ENCODE measurements around the gene GRIK4.
"Not testable (repeated sequence)": the region's sequence is repeated elsewhere in the genome, so short reads cannot be mapped to it uniquely, and the experiment has no call there.

The GRIK4 gene

DNA sequence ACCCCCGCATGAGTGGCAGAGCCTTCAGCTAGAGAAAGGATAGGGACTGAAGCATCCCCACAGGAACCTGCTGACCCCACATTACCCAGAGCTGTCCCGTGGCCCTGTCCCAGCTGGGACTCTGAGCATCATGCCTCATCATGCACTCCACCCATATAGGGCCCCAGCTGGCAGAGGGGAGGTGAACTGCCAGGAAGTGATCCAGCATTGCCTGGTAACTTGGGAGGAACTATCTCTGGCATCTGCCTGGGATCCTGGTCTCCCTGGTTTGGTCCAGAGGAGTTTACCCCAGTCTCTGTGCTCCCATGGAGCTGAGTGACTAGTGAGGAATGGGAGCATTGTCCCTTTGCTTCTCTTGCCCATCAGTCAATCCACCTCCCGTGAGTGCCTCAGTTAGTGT lies 228.8 kb downstream of the GRIK4 start:
- no peak for DNase-seq (ENCODE audit: low read depth in 2 of 2)

DNA sequence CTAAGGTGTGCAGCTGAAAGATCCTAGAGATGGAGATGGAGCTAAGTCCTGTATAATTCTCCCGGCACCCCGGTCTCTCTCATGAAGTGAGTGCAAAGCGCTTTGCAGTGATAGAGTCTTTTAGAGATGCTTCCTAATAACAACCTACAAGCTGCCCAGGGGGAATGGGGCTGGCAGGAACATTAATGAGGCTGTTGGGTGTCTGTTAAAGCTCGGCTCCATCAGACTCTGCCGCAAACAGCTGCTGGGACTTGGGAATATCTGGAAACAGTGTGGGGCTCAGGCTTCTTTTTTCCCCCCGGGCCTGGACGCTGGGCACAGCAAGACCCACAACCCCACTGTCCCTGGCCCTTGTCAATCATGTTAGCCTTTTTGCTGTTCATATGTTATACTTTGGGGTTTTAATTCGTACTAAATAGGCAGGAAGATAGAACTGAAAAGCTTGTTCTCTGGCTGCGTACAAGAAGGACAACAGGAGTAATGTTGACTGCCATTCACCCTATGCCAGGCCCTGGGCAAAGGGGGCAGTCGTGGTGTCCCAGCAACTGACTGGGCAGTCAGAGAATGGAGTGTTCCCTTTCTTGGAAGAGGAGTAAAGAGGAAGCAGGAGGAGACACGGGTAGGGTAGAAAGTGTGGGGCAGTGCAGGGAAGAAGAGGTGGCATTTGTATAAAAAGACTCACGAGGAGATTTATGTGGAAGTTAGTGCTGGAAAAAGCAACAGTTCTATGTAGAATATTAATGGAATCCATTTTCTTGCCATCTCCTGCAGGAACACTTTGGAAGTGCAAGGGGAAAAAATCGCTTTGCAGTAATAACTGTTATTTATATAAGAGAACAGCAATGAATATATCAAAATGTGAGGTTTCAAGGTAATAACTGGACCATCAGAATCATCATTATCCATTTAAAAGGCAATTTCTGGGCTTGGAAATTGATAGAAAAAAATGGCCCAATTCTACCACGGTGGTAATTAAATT lies 232.8 kb downstream of the GRIK4 start:
- no peak for DNase-seq (ENCODE audit: low read depth in 2 of 2)

DNA sequence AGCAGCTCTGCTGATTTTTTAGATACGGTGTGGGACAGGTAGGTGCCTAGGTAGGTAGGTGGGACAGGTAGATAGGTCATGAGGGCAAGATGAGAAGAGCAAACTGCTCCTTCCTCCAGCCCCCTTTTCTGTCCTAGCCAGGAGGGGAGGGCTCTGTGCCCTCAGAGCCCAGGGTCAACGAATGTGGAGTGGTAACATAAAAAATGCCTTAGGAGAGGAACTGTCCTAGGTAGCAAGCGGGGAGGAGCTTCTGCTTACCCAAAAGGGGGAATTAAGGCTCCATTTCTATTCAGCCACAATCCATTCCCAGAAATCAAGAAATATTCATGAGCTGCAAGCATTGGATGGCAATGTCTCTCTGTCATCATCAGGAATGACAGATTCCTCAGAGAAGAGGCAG lies 234.8 kb downstream of the GRIK4 start:
- no peak for DNase-seq (ENCODE audit: low read depth in 2 of 2)

DNA sequence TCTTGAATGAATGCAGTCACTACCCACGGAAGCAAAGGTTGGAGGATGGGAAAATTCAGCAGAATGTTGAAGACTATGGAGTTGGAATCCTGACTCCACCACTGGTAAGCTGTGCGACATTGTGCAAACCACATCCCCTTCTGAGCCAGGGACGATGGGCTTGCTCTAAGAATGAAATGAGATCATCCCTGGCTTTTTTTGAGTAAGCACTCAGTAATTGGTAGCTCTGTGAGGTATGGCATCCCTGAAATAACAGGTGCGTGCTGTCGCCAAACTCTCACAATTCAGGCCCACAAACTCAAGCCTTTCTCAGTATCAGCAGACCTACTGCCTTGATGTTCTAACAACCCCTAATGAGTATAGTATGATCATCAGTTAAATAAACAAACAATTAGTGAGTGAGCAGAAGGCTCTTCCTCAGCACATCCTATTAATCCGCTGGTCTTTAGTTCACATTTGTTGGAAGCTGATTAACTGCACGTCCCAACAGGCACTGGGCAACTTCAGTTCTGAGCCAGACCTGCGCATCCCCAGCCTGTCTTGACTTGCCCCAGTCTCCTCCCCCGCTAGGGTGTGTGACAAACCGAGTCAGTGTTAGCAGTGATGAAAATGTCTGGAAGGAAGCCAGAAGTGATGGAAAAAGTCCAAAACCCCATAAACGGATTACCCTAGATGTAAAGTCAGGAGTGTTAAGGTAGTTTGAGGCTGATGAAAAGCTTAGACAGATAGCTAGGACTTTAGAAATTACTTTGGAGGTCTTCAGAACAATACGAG lies 235.5 kb downstream of the GRIK4 start:
- DNase-seq (ENCODE audit: low read depth in 2 of 2): no peak

DNA sequence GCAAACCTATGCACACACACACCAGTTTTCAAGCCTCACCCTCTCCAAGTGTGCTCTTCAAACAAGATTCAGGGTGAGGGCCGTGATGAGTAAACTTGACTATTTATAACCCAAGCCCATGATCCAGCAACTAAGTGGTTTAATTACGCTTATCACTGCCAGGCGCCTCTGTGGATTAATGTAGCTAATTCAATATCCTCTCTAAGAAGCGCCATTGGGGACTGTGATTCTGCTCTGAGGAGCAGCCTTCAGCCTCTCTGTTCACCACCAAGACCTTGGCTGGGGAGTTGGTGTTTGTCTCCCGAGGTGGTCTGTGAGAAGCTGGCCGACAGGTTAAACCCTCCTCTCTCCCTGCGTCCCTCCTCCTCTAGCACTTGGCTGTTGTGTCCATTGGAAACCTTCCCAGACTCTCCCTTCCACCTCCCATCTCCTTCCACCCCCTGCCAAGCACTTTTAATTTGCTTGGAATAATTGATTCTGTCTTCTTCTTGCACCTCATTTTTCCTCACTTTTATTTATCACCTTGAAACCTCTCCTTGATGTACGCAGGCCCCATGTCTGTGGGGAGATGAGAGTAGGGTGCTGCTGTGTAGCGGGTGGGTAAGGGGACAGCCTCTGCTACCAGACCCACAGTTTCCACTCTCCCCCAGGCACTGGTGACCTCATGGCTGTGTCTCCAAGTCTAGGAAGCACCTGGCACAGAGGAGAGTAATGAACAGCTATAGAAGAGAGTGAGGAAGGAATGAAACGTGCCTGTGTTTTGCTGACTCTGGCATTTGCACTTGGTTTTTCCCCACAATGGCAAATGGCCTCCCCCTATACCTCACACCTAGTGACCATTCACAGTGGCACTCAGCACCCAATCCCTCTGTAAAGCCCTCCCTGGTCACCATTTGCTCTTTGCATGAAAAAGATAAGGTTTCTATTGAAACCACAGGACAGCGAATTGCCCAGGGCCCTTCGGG lies 236.6 kb downstream of the GRIK4 start:
- no peak for DNase-seq (ENCODE audit: low read depth in 2 of 2)

DNA sequence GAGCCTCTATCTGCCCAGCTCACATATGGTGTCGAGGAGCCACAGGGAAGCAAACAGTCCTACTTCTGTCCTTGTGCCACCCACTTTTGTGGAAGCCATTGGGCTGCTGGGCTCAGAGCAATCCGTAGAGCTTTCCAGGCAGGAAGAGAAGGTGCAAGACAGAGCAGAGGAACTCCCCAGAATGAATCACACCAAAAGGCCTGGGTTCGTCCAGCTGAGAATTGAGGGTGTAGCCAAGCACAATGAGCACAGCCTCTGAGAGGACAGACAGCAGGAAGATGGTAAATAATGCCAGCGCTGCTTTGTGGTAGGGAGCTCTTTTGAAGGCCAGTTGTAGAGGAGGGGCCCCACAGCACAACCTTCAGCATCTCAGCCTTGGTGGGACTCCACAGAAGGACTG lies 237.8 kb downstream of the GRIK4 start:
- no peak for DNase-seq (ENCODE audit: low read depth in 2 of 2)

DNA sequence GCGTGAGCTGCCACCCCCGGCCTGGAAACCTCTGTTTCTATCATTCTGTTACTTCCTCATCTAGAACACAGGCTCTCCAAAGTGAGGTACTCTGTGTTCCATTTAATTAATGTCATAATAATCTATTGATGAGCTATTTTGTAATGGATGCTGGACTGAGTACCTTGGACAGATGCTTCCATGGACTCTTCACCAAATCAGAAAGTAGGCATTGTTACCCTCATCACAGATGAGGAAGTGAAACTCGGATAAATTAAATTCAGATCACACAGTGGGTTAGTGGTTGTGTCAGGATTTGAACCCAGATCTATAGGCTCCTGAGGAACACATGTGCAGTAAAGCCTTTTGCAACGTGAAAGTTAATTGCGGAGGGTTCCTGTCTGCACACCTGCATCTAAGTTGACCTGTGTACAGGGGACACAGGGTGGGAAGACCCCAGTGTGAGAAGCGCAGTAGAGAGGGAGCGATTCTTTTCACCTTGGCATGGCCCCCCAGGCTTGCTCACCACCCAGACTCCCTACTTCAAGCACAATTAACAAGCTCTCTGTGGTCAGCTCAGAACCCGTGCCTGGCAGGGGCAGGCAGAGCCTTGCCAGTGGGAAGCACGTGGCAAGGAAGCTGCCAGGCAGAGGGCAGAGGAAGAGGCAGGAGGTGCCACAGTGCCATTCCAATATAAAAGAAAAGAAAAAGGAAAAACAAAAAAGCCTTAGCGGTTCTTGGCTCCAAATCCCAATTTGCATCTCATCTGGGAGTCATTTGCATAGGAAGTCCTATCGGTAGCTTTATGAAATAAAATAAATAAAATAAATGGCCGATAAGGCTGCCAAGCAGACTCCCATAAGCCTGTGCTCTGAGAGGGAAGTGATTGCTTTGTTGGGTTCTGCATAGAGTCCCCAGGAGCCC lies 239.3 kb downstream of the GRIK4 start:
- DNase-seq (ENCODE audit: low read depth in 2 of 2): no peak

DNA sequence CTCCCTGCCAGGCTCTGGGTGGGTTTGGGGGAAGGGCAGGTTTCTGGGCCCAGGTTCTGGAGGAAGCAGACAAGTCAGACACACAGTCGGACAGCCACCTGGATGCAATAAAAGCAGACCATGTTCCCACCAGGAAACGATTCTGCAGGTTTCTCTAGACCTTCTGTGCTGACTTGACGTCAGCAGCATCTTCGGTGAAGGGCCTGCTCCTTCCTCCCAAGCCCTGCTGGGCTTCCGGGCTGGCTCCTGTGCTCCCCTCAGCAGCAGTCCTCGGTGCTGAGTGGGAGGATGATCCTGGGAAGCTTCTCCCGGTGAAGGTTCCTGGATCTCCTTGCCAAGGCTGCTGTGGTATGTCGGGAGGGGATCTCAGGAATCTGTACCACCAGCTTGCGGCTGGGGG lies 240.0 kb downstream of the GRIK4 start:
- no peak for DNase-seq (ENCODE audit: low read depth in 2 of 2)

DNA sequence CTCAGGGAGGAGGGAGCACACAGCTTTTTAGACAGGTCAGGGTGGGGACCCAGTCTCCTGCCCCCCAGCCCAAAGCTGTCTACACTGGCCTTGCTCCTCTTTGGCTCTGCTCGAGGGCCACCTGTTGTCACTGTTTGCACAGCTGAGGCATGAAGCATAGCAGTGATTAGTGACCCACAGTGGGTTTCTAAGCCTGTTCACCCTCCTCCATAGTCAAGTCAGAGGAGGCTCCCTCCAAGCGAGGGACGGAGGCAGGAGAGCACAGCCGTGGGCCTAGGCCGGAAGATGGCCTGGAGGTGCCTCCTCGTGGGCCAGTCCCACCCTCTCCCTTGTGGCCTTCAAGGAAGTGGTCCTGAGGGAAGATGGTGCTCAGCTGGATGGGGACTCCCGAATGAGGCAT lies 241.1 kb downstream of the GRIK4 start:
- DNase-seq (ENCODE audit: low read depth in 2 of 2): no peak

DNA sequence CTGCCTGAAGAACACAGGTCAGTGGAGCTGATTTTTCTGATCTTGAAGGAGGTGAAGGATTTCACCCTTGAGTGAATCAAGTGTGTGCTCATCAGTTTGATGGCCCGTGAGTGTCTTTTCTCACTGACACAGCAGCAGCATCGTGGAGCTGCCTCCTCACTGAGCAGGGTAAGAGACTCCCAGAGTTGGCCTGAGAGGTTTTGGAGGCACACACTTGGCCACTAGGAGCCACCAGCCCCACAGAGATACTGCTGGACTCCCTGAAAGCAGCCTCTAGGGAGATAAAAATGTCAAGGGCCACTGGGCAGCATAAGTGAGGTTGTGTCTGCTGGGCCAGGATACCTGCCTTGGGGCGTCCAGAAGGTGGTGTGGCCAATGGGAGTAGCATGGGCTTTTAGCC lies 245.4 kb downstream of the GRIK4 start:
- DNase-seq (ENCODE audit: low read depth in 2 of 2): no peak

DNA sequence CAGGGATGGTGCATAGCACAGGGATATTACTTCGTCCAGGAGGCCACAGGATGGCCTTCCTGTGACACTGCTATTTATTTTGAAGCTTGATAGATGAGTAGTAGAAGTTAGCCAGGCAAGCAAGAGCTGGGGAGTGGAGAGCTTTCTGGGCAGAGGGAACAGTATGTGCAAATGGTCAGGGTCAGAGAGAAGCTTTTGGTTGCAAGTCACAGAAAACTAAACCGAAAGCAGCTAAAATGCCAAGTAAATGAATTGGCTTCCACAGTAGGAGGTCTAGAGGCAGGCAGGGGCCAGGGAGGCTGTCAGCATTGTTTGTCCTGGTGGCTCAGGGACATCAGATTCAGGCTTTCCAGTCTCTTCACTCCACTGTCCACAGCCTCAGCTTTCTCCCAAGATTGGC lies 247.5 kb downstream of the GRIK4 start:
- no peak for DNase-seq (ENCODE audit: low read depth in 2 of 2)

DNA sequence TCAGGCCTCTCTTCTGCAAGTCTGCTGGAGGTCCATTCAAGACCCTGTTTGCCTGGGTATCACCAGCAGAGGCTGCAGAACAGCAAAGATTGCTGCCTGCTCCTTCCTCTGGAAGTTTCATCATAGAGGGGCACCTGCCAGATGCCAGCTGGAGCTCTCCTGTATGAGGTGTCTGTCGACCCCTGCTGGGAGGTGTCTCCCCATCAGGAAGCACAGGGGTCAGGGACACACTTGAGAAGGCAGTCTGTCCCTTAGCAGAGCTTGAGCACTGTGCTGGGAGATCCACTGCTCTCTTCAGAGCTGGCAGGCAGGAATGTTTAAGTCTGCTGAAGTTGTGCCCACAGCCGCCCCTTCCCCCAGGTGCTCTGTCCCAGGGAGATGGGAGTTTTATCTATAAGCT lies 254.2 kb downstream of the GRIK4 start:
- not testable (repeated sequence) for DNase-seq (ENCODE audit: low read depth in 2 of 2)

DNA sequence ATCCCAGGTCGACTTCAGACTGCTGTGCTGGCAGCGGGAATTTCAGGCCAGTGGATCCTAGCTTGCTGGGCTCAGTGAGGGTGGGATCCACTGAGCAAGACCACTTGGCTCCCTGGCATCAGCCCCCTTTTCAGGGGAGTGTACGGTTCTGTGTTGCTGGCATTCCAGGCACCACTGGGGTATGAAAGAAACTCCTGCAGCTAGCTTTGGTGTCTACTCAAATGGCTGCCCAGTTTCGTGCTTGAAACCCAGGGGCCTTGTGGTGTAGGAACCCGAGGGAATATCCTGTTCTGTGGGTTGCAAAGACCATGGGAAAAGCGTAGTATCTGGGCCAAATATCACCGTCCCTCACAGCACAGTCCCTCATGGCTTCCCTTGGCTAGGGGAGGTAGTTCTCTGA lies 254.8 kb downstream of the GRIK4 start:
- no peak for DNase-seq (ENCODE audit: low read depth in 2 of 2)

DNA sequence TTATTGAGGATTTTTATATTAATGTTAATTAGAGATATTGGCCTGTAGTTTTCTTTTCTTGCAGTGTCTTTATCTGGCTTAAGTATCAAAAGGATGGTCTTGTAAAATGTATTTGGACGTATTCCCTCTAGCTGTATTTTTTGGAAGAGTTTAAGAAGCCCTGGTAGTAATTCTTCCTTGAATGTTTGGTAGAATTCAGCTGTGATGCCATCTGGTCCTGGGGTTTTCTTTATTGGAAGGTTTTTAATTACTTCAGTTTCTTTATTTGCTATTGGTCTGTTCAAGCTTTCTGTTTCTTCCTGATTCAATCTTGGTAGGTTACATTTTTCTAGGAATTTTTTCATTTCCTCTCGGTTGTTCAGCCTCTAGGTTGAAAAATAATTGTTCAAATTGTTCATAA lies 257.4 kb downstream of the GRIK4 start:
- DNase-seq (ENCODE audit: low read depth in 2 of 2): no peak

DNA sequence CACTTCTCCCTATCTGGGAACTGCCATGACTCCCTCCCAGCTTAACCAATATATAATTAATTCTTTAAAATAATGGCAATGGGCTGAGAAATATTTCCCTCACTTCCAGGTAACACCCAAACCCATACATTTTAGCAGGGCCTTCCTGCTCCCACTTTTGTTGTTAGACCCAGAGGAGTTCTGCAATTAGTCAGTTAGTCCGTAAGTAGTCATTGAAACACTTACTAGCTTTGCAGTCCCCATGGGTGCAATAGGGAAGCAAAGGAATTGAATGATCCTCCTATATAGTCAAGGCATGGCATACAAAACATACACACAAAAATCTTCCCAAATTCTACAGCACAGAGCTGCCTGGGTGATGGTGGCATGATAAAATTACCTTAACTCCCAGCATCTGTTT lies 258.4 kb downstream of the GRIK4 start:
- DNase-seq (ENCODE audit: low read depth in 2 of 2): no peak

DNA sequence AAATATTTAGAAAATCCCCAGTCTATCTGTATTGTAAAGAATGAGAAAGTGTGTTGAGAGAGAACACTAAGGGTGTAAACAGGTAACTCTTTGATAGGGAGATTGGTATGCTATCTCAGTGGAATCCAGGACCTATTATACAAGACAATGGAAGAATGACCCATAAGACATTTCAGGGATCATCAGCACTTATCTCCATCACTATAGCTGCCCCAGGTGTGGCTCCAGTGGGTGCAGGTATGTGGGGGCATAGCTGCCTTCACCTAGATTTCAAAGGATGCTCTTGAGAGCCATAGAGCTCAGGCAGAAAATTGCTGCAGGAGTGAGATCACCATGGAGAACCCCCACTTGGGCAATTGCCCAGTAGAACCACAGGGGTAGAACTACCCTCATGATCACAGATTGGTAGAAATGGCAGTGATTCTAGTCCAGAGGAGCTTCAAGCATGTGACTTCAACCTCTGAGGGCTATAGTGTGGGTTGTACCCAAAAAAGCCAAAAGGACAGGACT lies 260.1 kb downstream of the GRIK4 start:
- no peak for DNase-seq (ENCODE audit: low read depth in 2 of 2)

DNA sequence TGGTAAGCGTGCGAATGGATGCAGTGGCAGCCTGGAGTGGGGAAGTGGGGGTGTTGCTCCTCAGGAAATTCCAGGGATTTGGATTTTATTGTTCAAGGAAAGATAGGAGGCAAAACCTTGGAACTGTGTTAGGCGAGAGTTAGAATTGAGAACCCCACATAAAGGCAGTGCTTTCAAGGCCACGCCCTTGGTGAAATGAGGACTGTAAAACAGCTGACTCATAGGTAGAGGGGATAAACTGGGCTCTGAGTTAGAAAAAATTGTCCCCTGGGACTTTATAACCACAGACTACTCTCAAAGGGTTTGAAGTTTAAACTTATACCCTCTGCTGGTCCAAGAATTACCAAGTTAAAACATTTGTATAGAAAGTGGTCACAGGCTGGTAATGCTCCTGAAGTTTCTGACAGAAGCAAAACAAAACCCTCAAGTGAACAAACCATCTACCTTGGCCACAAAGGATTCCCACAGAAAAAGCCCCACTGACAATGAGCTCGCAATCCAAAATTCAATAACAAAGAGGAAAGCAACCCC lies 262.0 kb downstream of the GRIK4 start:
- no peak for DNase-seq (ENCODE audit: low read depth in 2 of 2)

DNA sequence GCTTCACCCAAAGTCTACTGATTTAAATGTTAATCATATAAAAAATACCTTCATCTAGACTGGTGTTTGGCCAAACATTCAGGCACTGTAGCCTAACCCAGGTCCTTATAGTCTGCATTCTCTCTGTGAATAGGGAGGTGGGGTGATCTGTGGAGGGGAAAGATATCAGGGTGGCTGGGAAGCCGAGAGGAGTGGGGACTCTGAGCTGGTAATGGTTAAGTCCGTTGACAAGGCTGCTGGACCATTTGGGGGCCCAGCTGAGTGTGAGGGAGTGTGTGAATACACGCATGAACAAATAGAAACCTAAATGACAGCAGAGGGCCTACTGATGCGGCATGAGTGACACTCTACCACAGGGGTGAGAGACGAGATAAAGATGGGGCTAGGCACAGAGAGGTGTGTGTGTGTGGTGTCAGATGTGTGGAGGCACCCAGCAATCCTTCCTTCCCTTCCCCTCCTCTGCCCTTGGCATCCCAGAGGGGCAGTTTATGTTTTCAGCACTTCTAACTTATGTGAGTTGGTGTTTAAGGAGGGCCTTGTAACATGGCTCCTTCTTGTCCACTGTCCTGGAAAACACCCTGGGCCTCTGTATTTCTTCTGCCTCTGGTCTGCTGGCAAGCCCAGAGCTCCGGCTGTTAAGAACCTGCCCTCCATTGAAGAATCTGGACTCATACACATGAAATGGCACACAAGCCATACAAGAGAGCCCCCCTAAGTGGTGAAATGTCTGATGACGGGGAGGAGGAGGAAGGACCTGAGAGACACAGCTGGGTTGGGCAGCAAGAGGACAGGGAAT lies 263.2 kb downstream of the GRIK4 start:
- DNase-seq (ENCODE audit: low read depth in 2 of 2): no peak

Data from fibroblast of skin of left biceps (primary cell).